GM04504 (cell line): ENCODE measurements around the gene USP22.
"Not testable (repeated sequence)": the region's sequence is repeated elsewhere in the genome, so short reads cannot be mapped to it uniquely, and the experiment has no call there.

ENCODE experiments used
- DNase-seq: peaks from one replicate; pipeline ENCODE4 v3.0.0-alpha.2; 2012; ENCODE audit warnings: low read depth

USP22 gene

GRCh38 chr17:20987511-20987910 is 55.3 kb downstream of the USP22 start:
- DNase-seq = no peak

GRCh38 chr17:20986767-20987510 is 55.9 kb downstream of the USP22 start:
- no peak for DNase-seq

- DNase-seq = no peak
These were observed 59.5 kb downstream of the USP22 start for GRCh38 chr17:20983359-20983637.

GRCh38 chr17:20982589-20983358 is 60.0 kb downstream of the USP22 start:
- DNase-seq = no peak

- DNase-seq = no peak
These were observed 61.5 kb downstream of the USP22 start for GRCh38 chr17:20981046-20981920.

- no peak for DNase-seq
These were observed 63.1 kb downstream of the USP22 start for GRCh38 chr17:20979792-20980083.

- DNase-seq = not testable (repeated sequence)
These were observed 63.6 kb downstream of the USP22 start for GRCh38 chr17:20979007-20979791.

GRCh38 chr17:20977609-20978253 is 65.1 kb downstream of the USP22 start:
- not testable (repeated sequence) for DNase-seq

- no peak for DNase-seq
These were observed 67.2 kb downstream of the USP22 start for GRCh38 chr17:20975566-20975965.

- no peak for DNase-seq
These were observed 72.5 kb downstream of the USP22 start for GRCh38 chr17:20970329-20970728.

GRCh38 chr17:20968913-20969616 is 73.7 kb downstream of the USP22 start:
- DNase-seq = no peak

GRCh38 chr17:20967776-20968175 is 75.0 kb downstream of the USP22 start:
- no peak for DNase-seq

GRCh38 chr17:20966870-20967269 is 75.9 kb downstream of the USP22 start:
- no peak for DNase-seq

GRCh38 chr17:20965492-20965891 is 77.3 kb downstream of the USP22 start:
- no peak for DNase-seq

GRCh38 chr17:20961586-20961985 is 81.2 kb downstream of the USP22 start:
- no peak for DNase-seq

- no peak for DNase-seq
These were observed 81.9 kb downstream of the USP22 start for GRCh38 chr17:20960871-20961270.

GRCh38 chr17:20955427-20956323 is 87.1 kb downstream of the USP22 start:
- DNase-seq = no peak

- DNase-seq = no peak
These were observed 88.0 kb downstream of the USP22 start for GRCh38 chr17:20954794-20955193.

GRCh38 chr17:20952183-20952582 is 90.6 kb downstream of the USP22 start:
- no peak for DNase-seq
